IMR-90 (cell line): Measurements from ENCODE around the gene TMEM154. TPM values are rescaled to one million over a fixed set of nuclear protein-coding genes. Genes with fewer than 3 reads are reported as not detected.

ENCODE experiments used
- ATAC-seq: fragments of 200-7000 bp; cut with Tn5 transposase; 2 replicates; pipeline ENCODE4 v1.9.1; 2020; ENCODE audit warnings: low read depth, mild to moderate bottlenecking, moderate library complexity
- BruUV-seq: library from RNA; stranded (reverse); fragments of 400-500 nt; replicated peaks from 2 replicates; lab custom pipeline; 2021; lab: Mats Ljungman, UMichigan
- CTCF ChIA-PET: fragments of 300-600 bp; formaldehyde crosslinking; extraction: SDS; loops from one replicate; lab custom pipeline; 2021; ENCODE audit warnings: antibody characterized with exemption; lab: Yijun Ruan, JAX
- POLR2A ChIA-PET: fragments of 300-600 bp; sonication (Branson Sonifier 250); formaldehyde crosslinking; loops from one replicate; lab custom pipeline; 2022; ENCODE audit warnings: antibody characterized with exemption; ENCODE audit not compliant: unreplicated experiment; lab: Charles Lee
- DNase-seq: peaks from one replicate; pipeline ENCODE4 v3.0.0; 2013
- H2AFZ ChIP-seq: replicated peaks from 2 replicates; pipeline ENCODE3; 2013; ENCODE audit warnings: low read length, mild to moderate bottlenecking; ENCODE audit not compliant: poor library complexity
- H2AK5ac ChIP-seq: 2 replicates; pipeline ENCODE4 v1.6.1; 2013; ENCODE audit warnings: low read depth, low read length, inconsistent platforms
- H2AK9ac ChIP-seq: replicated peaks from 2 replicates; pipeline ENCODE3; 2013; ENCODE audit warnings: mild to moderate bottlenecking, low read depth, low read length, moderate library complexity; ENCODE audit not compliant: poor library complexity
- H2BK120ac ChIP-seq: 2 replicates; pipeline ENCODE4 v1.6.1; 2013; ENCODE audit warnings: low read depth, low read length, inconsistent platforms
- H2BK15ac ChIP-seq: 3 replicates; pipeline ENCODE4 v1.6.1; 2013; ENCODE audit warnings: low read depth, low read length, inconsistent platforms
- H2BK20ac ChIP-seq: 2 replicates; pipeline ENCODE4 v1.6.1; 2013; ENCODE audit warnings: low read depth, mild to moderate bottlenecking, inconsistent platforms, low read length, moderate library complexity
- H2BK5ac ChIP-seq: 2 replicates; pipeline ENCODE4 v1.6.1; 2013; ENCODE audit warnings: mild to moderate bottlenecking, low read depth, low read length, inconsistent platforms; ENCODE audit not compliant: poor library complexity, severe bottlenecking
- H3K14ac ChIP-seq: replicated peaks from 2 replicates; pipeline ENCODE4 v1.6.1; 2013; ENCODE audit warnings: low read depth, low read length, inconsistent platforms
- H3K18ac ChIP-seq: 2 replicates; pipeline ENCODE4 v1.6.1; 2013; ENCODE audit warnings: low read depth, low read length, control low read depth
- H3K23ac ChIP-seq: 2 replicates; pipeline ENCODE4 v1.6.1; 2013; ENCODE audit warnings: low read depth, low read length, inconsistent platforms
- H3K27ac ChIP-seq: 2 replicates; pipeline ENCODE4 v1.5.1; 2013; ENCODE audit warnings: mild to moderate bottlenecking, control low read depth, low read length; ENCODE audit not compliant: insufficient read depth
- H3K27me3 ChIP-seq: 2 replicates; pipeline ENCODE4 v1.6.1; 2013; ENCODE audit warnings: low read length; ENCODE audit not compliant: control insufficient read depth, insufficient read depth
- H3K36me3 ChIP-seq: 2 replicates; pipeline ENCODE4 v1.6.1; 2013; ENCODE audit warnings: low read length, mixed read lengths; ENCODE audit not compliant: control insufficient read depth, insufficient read depth
- H3K4ac ChIP-seq: 2 replicates; pipeline ENCODE4 v1.6.1; 2013; ENCODE audit warnings: low read depth, low read length, inconsistent platforms
- H3K4me1 ChIP-seq: 2 replicates; pipeline ENCODE4 v1.6.1; 2013; ENCODE audit warnings: low read length, mixed read lengths; ENCODE audit not compliant: control insufficient read depth, insufficient read depth
- H3K4me2 ChIP-seq: 2 replicates; pipeline ENCODE4 v1.6.1; 2013; ENCODE audit warnings: low read depth, mild to moderate bottlenecking, control low read depth, low read length, moderate library complexity
- H3K4me3 ChIP-seq: 2 replicates; pipeline ENCODE4 v1.5.1; 2013; ENCODE audit warnings: low read depth, mild to moderate bottlenecking, control low read depth, low read length, moderate library complexity; ENCODE audit not compliant: insufficient read depth
- H3K56ac ChIP-seq: 2 replicates; pipeline ENCODE4 v1.6.1; 2013; ENCODE audit warnings: low read length, inconsistent platforms; ENCODE audit not compliant: insufficient read depth; ENCODE audit errors: extremely low read depth
- H3K79me1 ChIP-seq, 2 experiments: 2 replicates each; pipeline ENCODE4 v1.6.1; 2013; ENCODE audit warnings: low read length in 2 of 2, inconsistent platforms in 1 of 2, low read depth in 1 of 2
- H3K9ac ChIP-seq: 2 replicates; pipeline ENCODE4 v1.6.1; 2013; ENCODE audit warnings: low read depth, low read length, control low read depth
- H3K9me1 ChIP-seq: 2 replicates; pipeline ENCODE4 v1.6.1; 2013; ENCODE audit warnings: low read length, inconsistent platforms; ENCODE audit not compliant: insufficient read depth
- H3K9me3 ChIP-seq: 2 replicates; pipeline ENCODE4 v1.6.1; 2013; ENCODE audit warnings: low read length; ENCODE audit not compliant: control insufficient read depth, insufficient read depth
- H4K20me1 ChIP-seq: 2 replicates; pipeline ENCODE4 v1.6.1; 2013; ENCODE audit warnings: low read length, inconsistent platforms; ENCODE audit not compliant: insufficient read depth
- H4K5ac ChIP-seq: 2 replicates; pipeline ENCODE4 v1.6.1; 2013; ENCODE audit warnings: mild to moderate bottlenecking, low read depth, low read length, control low read depth
- H4K8ac ChIP-seq, 2 experiments: 2 replicates each; pipeline ENCODE4 v1.6.1; 2013; ENCODE audit warnings: low read depth in 2 of 2, low read length in 2 of 2, control low read depth in 1 of 2, inconsistent platforms in 1 of 2
- H4K91ac ChIP-seq: 2 replicates; pipeline ENCODE4 v1.6.1; 2013; ENCODE audit warnings: low read depth, low read length, inconsistent platforms; ENCODE audit not compliant: insufficient read depth
- BHLHE40 ChIP-seq: fragments of 150-350 bp; IDR thresholded peaks from 2 replicates; pipeline ENCODE4 v1.6.1; 2016; ENCODE audit warnings: mild to moderate bottlenecking, low read depth, low read length
- CEBPB ChIP-seq: IDR thresholded peaks from 2 replicates; pipeline ENCODE4 v1.6.1; 2012; ENCODE audit warnings: low read depth, low read length, improper control_type of control experiment
- CHD1 ChIP-seq: IDR thresholded peaks from 2 replicates; pipeline ENCODE4 v1.6.1; 2012; ENCODE audit warnings: low read depth, low read length, improper control_type of control experiment
- FOS ChIP-seq: fragments of 150-350 bp; IDR thresholded peaks from 2 replicates; pipeline ENCODE4 v1.6.1; 2016; ENCODE audit warnings: low read depth, low read length
- MAFK ChIP-seq: IDR thresholded peaks from 2 replicates; pipeline ENCODE4 v1.6.1; 2012; ENCODE audit warnings: low read depth, low read length, improper control_type of control experiment
- MAZ ChIP-seq: IDR thresholded peaks from 2 replicates; pipeline ENCODE4 v1.6.1; 2012; ENCODE audit warnings: low read depth, mild to moderate bottlenecking, low read length, improper control_type of control experiment, moderate library complexity, borderline replicate concordance
- MXI1 ChIP-seq: IDR thresholded peaks from 2 replicates; pipeline ENCODE4 v1.6.1; 2012; ENCODE audit warnings: low read depth, mild to moderate bottlenecking, low read length, moderate library complexity, borderline replicate concordance
- NFE2L2 ChIP-seq: fragments of 150-350 bp; IDR thresholded peaks from 2 replicates; pipeline ENCODE4 v1.6.1; 2016; ENCODE audit warnings: low read depth, mild to moderate bottlenecking, low read length
- POLR2A ChIP-seq: IDR thresholded peaks from 2 replicates; pipeline ENCODE4 v1.6.1; 2012; ENCODE audit warnings: mild to moderate bottlenecking, low read depth, low read length
- RAD21 ChIP-seq: IDR thresholded peaks from 2 replicates; pipeline ENCODE4 v1.6.1; 2012; ENCODE audit warnings: low read length, improper control_type of control experiment
- RCOR1 ChIP-seq: IDR thresholded peaks from 2 replicates; pipeline ENCODE4 v1.6.1; 2012; ENCODE audit warnings: mild to moderate bottlenecking, low read length, improper control_type of control experiment; ENCODE audit not compliant: insufficient replicate concordance
- RFX5 ChIP-seq: IDR thresholded peaks from 2 replicates; pipeline ENCODE4 v1.8.0; 2012; ENCODE audit warnings: low read depth, mild to moderate bottlenecking, low read length, moderate library complexity
- SMC3 ChIP-seq: fragments of 150-350 bp; IDR thresholded peaks from 2 replicates; pipeline ENCODE4 v1.6.1; 2016; ENCODE audit warnings: low read depth, mild to moderate bottlenecking, antibody characterized with exemption, low read length, moderate library complexity
- WGBS, 2 experiments: methylation state at CpG; one replicate each; pipeline versions ENCODE4 v1.1.5 to v1.1.7; 2013; ENCODE audit warnings: missing lambda C conversion rate in 2 of 2; ENCODE audit not compliant: insufficient read length in 1 of 2; ENCODE audit errors: extremely low coverage in 2 of 2; 5-methylcytosine and 5-hydroxymethylcytosine counted together
- dilution Hi-C: fragments of 300-500 bp; cut with HindIII; formaldehyde crosslinking; loops from one replicate; pipeline ENCODE4 v1.14.3; 2018; ENCODE audit warnings: low sequenced_read_pairs; ENCODE audit not compliant: unreplicated experiment
- in situ Hi-C: fragments of 300-500 bp; cut with MboI; formaldehyde crosslinking; loops from 3 replicates; pipeline ENCODE4 v1.14.3; 2019; ENCODE audit warnings: low sequenced_read_pairs, inconsistent platforms, mixed read lengths
- intact Hi-C: fragments of 100-400 bp; cut with micrococcal nuclease; formaldehyde crosslinking; loops from 2 replicates; pipeline ENCODE4 v1.10.0; 2022
- polyA plus RNA-seq, 3 experiments: library from polyadenylated mRNA; depleted of rRNA; stranded (reverse); fragments of >200 nt; gene quantifications; 2 replicates each; pipeline ENCODE4 v1.2.3, GENCODE V29; 2012; ENCODE audit warnings: low replicate concordance in 1 of 3
- total RNA-seq: library from RNA; depleted of rRNA; stranded (reverse); fragments of >200 nt; gene quantifications from 2 replicates; pipeline ENCODE4 v1.2.3, GENCODE V29; 2012
- TF ChIP-seq, protein P1 (sequence below): fragments of 150-350 bp; IDR thresholded peaks from 2 replicates; pipeline ENCODE4 v1.6.1; 2017; ENCODE audit warnings: mild to moderate bottlenecking, antibody characterized with exemption, low read length, low read depth
- TF ChIP-seq, protein P2 (sequence below): fragments of 150-350 bp; IDR thresholded peaks from 2 replicates; pipeline ENCODE4 v1.6.1; 2016; ENCODE audit warnings: low read depth, mild to moderate bottlenecking, low read length, moderate library complexity, borderline replicate concordance
- TF ChIP-seq, protein P3 (sequence below): conservative IDR thresholded peaks from 2 replicates; pipeline ENCODE4 v1.5.1; 2012; ENCODE audit warnings: mild to moderate bottlenecking, low read depth, low read length, improper control_type of control experiment

The TMEM154 gene
- total and polyA plus RNA-seq, 2 of the 4 experiments (the other 2 are of a cell fraction): 0.12 to 0.18 TPM

DNA sequence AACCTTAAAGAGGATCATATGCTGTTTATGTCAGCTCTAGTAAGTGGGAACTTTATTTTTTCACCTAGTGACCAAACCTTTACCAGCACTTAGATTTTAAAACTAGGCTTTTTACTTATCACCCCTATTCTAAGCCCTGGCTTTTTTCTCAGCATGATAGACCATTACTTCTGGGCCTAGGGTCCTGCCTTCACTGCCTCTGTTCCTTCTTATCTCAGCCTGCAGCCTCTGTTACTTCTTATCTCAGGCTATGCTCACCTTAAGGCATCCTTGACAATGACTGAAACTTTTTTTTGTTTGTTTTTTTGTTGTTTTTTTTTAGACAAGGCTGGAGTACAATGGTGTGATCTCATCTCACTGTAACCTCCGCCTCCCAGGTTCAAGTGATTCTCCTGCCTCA lies 59.6 kb downstream of the TMEM154 start:
- dilution Hi-C loops: no loop called here
- no peak overlapping the region for H2BK5ac ChIP-seq
- WGBS, 2 experiments: no CpG with 5 or more reads among the region's 1 CpG

More for the DNA sequence above, 59.6 kb downstream of the TMEM154 start:
- Histone ChIP-seq H3K27me3 (peaks cover 27% of the 10 kb centered on the region), H3K9me1 (no peaks in the 10 kb centered on the region), H3K4ac (no peak overlapping the region), H2AK5ac (no peak overlapping the region), H4K20me1 (no peaks in the 10 kb centered on the region), H3K27ac (no peak overlapping the region), H3K4me1 (no peaks in the 10 kb centered on the region), H2BK15ac (no peak overlapping the region), H3K4me2 (no peak overlapping the region), H2BK20ac (no peak overlapping the region), H3K36me3 (no peaks in the 10 kb centered on the region), H3K14ac (no peak overlapping the region), H3K56ac (no peak overlapping the region), H4K91ac (no peak overlapping the region), H4K5ac (no peak overlapping the region), H2AFZ (no peak overlapping the region), H2AK9ac (no peak overlapping the region), H2BK120ac (no peak overlapping the region), H3K79me1 (no peaks in the 10 kb centered on the region), H3K9me3 (no peaks in the 10 kb centered on the region), H4K8ac (no peak overlapping the region), H3K18ac (no peak overlapping the region), H3K9ac (no peak overlapping the region), H3K23ac (no peak overlapping the region), H3K4me3 (no peak overlapping the region)
- intact Hi-C loops (no loop called here), in situ Hi-C loops (no loop called here)
- ChIA-PET CTCF (no interaction called here), POLR2A (no interaction called here)
- DNase-seq (no peak), ATAC-seq (no peak)
- TF ChIP-seq, protein P1, sequence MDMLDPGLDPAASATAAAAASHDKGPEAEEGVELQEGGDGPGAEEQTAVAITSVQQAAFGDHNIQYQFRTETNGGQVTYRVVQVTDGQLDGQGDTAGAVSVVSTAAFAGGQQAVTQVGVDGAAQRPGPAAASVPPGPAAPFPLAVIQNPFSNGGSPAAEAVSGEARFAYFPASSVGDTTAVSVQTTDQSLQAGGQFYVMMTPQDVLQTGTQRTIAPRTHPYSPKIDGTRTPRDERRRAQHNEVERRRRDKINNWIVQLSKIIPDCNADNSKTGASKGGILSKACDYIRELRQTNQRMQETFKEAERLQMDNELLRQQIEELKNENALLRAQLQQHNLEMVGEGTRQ: no peak
- TF ChIP-seq FOS: no peak
- TF ChIP-seq MXI1: no peak
- no peak for TF ChIP-seq CHD1
- TF ChIP-seq RAD21: no peak
- TF ChIP-seq MAZ: no peak
- TF ChIP-seq POLR2A: no peak
- no peak for TF ChIP-seq RCOR1
- no peak for TF ChIP-seq BHLHE40
- TF ChIP-seq MAFK: no peak
- TF ChIP-seq RFX5: no peak
- TF ChIP-seq, protein P2, sequence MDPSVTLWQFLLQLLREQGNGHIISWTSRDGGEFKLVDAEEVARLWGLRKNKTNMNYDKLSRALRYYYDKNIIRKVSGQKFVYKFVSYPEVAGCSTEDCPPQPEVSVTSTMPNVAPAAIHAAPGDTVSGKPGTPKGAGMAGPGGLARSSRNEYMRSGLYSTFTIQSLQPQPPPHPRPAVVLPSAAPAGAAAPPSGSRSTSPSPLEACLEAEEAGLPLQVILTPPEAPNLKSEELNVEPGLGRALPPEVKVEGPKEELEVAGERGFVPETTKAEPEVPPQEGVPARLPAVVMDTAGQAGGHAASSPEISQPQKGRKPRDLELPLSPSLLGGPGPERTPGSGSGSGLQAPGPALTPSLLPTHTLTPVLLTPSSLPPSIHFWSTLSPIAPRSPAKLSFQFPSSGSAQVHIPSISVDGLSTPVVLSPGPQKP: no peak
- TF ChIP-seq SMC3: no peak
- TF ChIP-seq, protein P3, sequence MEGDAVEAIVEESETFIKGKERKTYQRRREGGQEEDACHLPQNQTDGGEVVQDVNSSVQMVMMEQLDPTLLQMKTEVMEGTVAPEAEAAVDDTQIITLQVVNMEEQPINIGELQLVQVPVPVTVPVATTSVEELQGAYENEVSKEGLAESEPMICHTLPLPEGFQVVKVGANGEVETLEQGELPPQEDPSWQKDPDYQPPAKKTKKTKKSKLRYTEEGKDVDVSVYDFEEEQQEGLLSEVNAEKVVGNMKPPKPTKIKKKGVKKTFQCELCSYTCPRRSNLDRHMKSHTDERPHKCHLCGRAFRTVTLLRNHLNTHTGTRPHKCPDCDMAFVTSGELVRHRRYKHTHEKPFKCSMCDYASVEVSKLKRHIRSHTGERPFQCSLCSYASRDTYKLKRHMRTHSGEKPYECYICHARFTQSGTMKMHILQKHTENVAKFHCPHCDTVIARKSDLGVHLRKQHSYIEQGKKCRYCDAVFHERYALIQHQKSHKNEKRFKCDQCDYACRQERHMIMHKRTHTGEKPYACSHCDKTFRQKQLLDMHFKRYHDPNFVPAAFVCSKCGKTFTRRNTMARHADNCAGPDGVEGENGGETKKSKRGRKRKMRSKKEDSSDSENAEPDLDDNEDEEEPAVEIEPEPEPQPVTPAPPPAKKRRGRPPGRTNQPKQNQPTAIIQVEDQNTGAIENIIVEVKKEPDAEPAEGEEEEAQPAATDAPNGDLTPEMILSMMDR: no peak
- no peak for TF ChIP-seq NFE2L2
- TF ChIP-seq CEBPB: no peak
- BruUV-seq: no TSS peak
